Natural killer cell treated with Interleukin-12 subunit alpha and Interleukin-12 subunit beta and Interleukin-15 and Interleukin-18, amount 100 ng/mL, for 72 hours (primary cell): ENCODE measurements around the gene RAB7A. TPM values are rescaled to one million over a fixed set of nuclear protein-coding genes. Genes with fewer than 3 reads are reported as not detected.

ENCODE experiments used
- ATAC-seq, 2 donors: fragments of 150-1000 bp; cut with Tn5 transposase in 1 of 2; sonication (Bioruptor Pico), chemical (Tn5 transposase) in 1 of 2; 2 replicates each; pipeline ENCODE4 v1.10.0; 2021
- DNase-seq: peaks from one replicate; pipeline ENCODE4 v3.0.0; 2022; ENCODE audit warnings: low spot score
- H3K27ac Mint-ChIP-seq, 2 donors: 1 replicate in 1 of 2; 2 replicates in 1 of 2; pipeline ENCODE4 v1.8.0; 2022; ENCODE audit warnings: mixed read lengths in 2 of 2, mild to moderate bottlenecking in 1 of 2, moderate library complexity in 1 of 2
- H3K27me3 Mint-ChIP-seq, 2 donors: 1 replicate in 1 of 2; 2 replicates in 1 of 2; pipeline ENCODE4 v1.8.0; 2022; ENCODE audit warnings: mixed read lengths in 2 of 2
- H3K36me3 Mint-ChIP-seq: one replicate; pipeline ENCODE4 v1.8.0; 2022; ENCODE audit warnings: mixed read lengths
- H3K4me1 Mint-ChIP-seq, 2 donors: 1 replicate in 1 of 2; 2 replicates in 1 of 2; pipeline ENCODE4 v1.8.0; 2022; ENCODE audit warnings: low read depth in 2 of 2, mixed read lengths in 2 of 2, mild to moderate bottlenecking in 1 of 2
- H3K4me3 Mint-ChIP-seq: one replicate; pipeline ENCODE4 v1.8.0; 2022; ENCODE audit warnings: mixed read lengths
- H3K9me3 Mint-ChIP-seq: 2 replicates; pipeline ENCODE4 v1.8.0; 2022; ENCODE audit warnings: mixed read lengths
- total RNA-seq, 2 donors: library from RNA; stranded (reverse); gene quantifications; one replicate each; pipeline ENCODE4 v1.2.3, GENCODE V29; 2022

Gene RAB7A
- total RNA-seq, 2 donors from 2014 or later, result 183 to 338 TPM

GRCh38 chr3:128835096-128835495, 109.1 kb downstream of the RAB7A start:
- Mint-ChIP-seq H3K4me1 (no peaks in the 10 kb centered on the region), H3K27ac (no peak overlapping the region), H3K9me3 (no peaks in the 10 kb centered on the region), H3K36me3 (no peaks in the 10 kb centered on the region), H3K4me3 (no peak overlapping the region), H3K27me3 (no peaks in the 10 kb centered on the region)
- DNase-seq (no peak), ATAC-seq (no peak)

GRCh38 chr3:128841926-128842920, 116.2 kb downstream of the RAB7A start:
- peaks cover 9 to 11% of the 10 kb centered on the region in 2 donors for H3K4me1 Mint-ChIP-seq
- no peak overlapping the region for H3K4me3 Mint-ChIP-seq
- no peaks in the 10 kb centered on the region for H3K9me3 Mint-ChIP-seq
- H3K36me3 Mint-ChIP-seq, result no peaks in the 10 kb centered on the region
- DNase-seq (no peak), ATAC-seq (no peak)
- H3K27ac Mint-ChIP-seq, result no peak overlapping the region
- no peaks in the 10 kb centered on the region for H3K27me3 Mint-ChIP-seq

GRCh38 chr3:128844502-128844901, 118.5 kb downstream of the RAB7A start:
- Mint-ChIP-seq H3K27ac (peak overlapping the region in 1 of 2 donors; percentile 20), H3K4me3 (peak overlapping the region; percentile 14), H3K27me3 (no peaks in the 10 kb centered on the region)

GRCh38 chr3:128845119-128845777, 119.3 kb downstream of the RAB7A start:
- Mint-ChIP-seq H3K27me3 (no peaks in the 10 kb centered on the region), H3K4me1 (peaks cover 9 to 11% of the 10 kb centered on the region in 2 donors), H3K36me3 (no peaks in the 10 kb centered on the region), H3K4me3 (peak overlapping the region; percentile 65), H3K27ac (peak overlapping the region in 1 of 2 donors; percentile 39), H3K9me3 (no peaks in the 10 kb centered on the region)
- ATAC-seq, result no peak
- DNase-seq, result no peak

More at GRCh38 chr3:128844502-128844901, 118.5 kb downstream of the RAB7A start:
- no peaks in the 10 kb centered on the region for H3K36me3 Mint-ChIP-seq
- DNase-seq (no peak), ATAC-seq (no peak)
- H3K9me3 Mint-ChIP-seq, result no peaks in the 10 kb centered on the region
- H3K4me1 Mint-ChIP-seq, result peaks cover 9 to 11% of the 10 kb centered on the region in 2 donors

GRCh38 chr3:128845778-128846485, 119.9 kb downstream of the RAB7A start:
- Mint-ChIP-seq H3K27ac (peak overlapping the region; percentile 19 to 86), H3K36me3 (no peaks in the 10 kb centered on the region), H3K4me1 (peaks cover 9 to 11% of the 10 kb centered on the region in 2 donors), H3K27me3 (no peaks in the 10 kb centered on the region), H3K9me3 (no peaks in the 10 kb centered on the region), H3K4me3 (peak overlapping the region; percentile 72)
- DNase-seq (peak; percentile 89), ATAC-seq (peak; percentile 89 to 92)

GRCh38 chr3:128846486-128846891, 120.5 kb downstream of the RAB7A start:
- Mint-ChIP-seq H3K27ac (peak overlapping the region; percentile 19 to 86), H3K4me1 (peaks cover 9 to 11% of the 10 kb centered on the region in 2 donors), H3K4me3 (peak overlapping the region; percentile 72), H3K9me3 (no peaks in the 10 kb centered on the region), H3K27me3 (no peaks in the 10 kb centered on the region), H3K36me3 (no peaks in the 10 kb centered on the region)
- ATAC-seq (peak; percentile 8 to 13), DNase-seq (no peak)

GRCh38 chr3:128847666-128848370, 121.8 kb downstream of the RAB7A start:
- H3K27ac Mint-ChIP-seq, result no peak overlapping the region
- H3K27me3 Mint-ChIP-seq, result no peaks in the 10 kb centered on the region
- ATAC-seq (no peak), DNase-seq (no peak)
- H3K4me1 Mint-ChIP-seq, result peaks cover 9 to 11% of the 10 kb centered on the region in 2 donors
- H3K4me3 Mint-ChIP-seq, result no peak overlapping the region
- H3K36me3 Mint-ChIP-seq, result no peaks in the 10 kb centered on the region
- no peaks in the 10 kb centered on the region for H3K9me3 Mint-ChIP-seq

- H3K9me3 Mint-ChIP-seq, result no peaks in the 10 kb centered on the region
- no peaks in the 10 kb centered on the region for H3K27me3 Mint-ChIP-seq
- ATAC-seq (no peak), DNase-seq (no peak)
- no peak overlapping the region for H3K4me3 Mint-ChIP-seq
- H3K27ac Mint-ChIP-seq, result no peak overlapping the region
- H3K36me3 Mint-ChIP-seq, result no peaks in the 10 kb centered on the region
- peaks cover 9 to 11% of the 10 kb centered on the region in 2 donors for H3K4me1 Mint-ChIP-seq
Observed at GRCh38 chr3:128848936-128849335, 123.0 kb downstream of the RAB7A start.

- DNase-seq (no peak), ATAC-seq (no peak)
- Mint-ChIP-seq H3K27me3 (no peaks in the 10 kb centered on the region), H3K4me3 (no peak overlapping the region), H3K4me1 (peaks cover 9 to 11% of the 10 kb centered on the region in 2 donors), H3K36me3 (peaks cover 10% of the 10 kb centered on the region), H3K27ac (no peak overlapping the region), H3K9me3 (peaks cover 3% of the 10 kb centered on the region)
Observed at GRCh38 chr3:128849911-128850455, 124.0 kb downstream of the RAB7A start.

GRCh38 chr3:128850544-128850943, 124.6 kb downstream of the RAB7A start:
- no peak overlapping the region for H3K27ac Mint-ChIP-seq
- peaks cover 3% of the 10 kb centered on the region for H3K9me3 Mint-ChIP-seq
- no peak overlapping the region for H3K4me3 Mint-ChIP-seq
- peaks cover 5 to 6% of the 10 kb centered on the region in 2 donors for H3K4me1 Mint-ChIP-seq
- no peaks in the 10 kb centered on the region for H3K27me3 Mint-ChIP-seq
- H3K36me3 Mint-ChIP-seq, result peaks cover 14% of the 10 kb centered on the region
- no peak for ATAC-seq
- no peak for DNase-seq

- Mint-ChIP-seq H3K4me3 (no peak overlapping the region), H3K27me3 (no peaks in the 10 kb centered on the region), H3K4me1 (no peaks in the 10 kb centered on the region), H3K9me3 (peaks cover 3% of the 10 kb centered on the region), H3K36me3 (peaks cover 14% of the 10 kb centered on the region), H3K27ac (no peak overlapping the region)
- no peak for ATAC-seq
- DNase-seq, result no peak
Observed at GRCh38 chr3:128851601-128852000, 125.6 kb downstream of the RAB7A start.

GRCh38 chr3:128853826-128854225, 127.8 kb downstream of the RAB7A start:
- Mint-ChIP-seq H3K9me3 (peaks cover 14% of the 10 kb centered on the region), H3K4me1 (no peaks in the 10 kb centered on the region), H3K27ac (no peak overlapping the region), H3K4me3 (no peak overlapping the region), H3K27me3 (no peaks in the 10 kb centered on the region), H3K36me3 (peaks cover 23% of the 10 kb centered on the region)
- DNase-seq (no peak), ATAC-seq (no peak)

GRCh38 chr3:128854475-128854874, 128.5 kb downstream of the RAB7A start:
- Mint-ChIP-seq H3K4me3 (no peak overlapping the region), H3K27me3 (no peaks in the 10 kb centered on the region)

More at GRCh38 chr3:128854475-128854874, 128.5 kb downstream of the RAB7A start:
- no peak for DNase-seq
- H3K4me1 Mint-ChIP-seq, result no peaks in the 10 kb centered on the region
- H3K27ac Mint-ChIP-seq, result no peak overlapping the region
- no peak for ATAC-seq
- peaks cover 25% of the 10 kb centered on the region for H3K36me3 Mint-ChIP-seq
- peaks cover 17% of the 10 kb centered on the region for H3K9me3 Mint-ChIP-seq
